Activated gamma-delta T cell treated with Interleukin-2 at 50 U/mL for 16 hours (primary cell): Measurements from ENCODE around the gene NTM.
"Not testable (repeated sequence)": the region's sequence is repeated elsewhere in the genome, so short reads cannot be mapped to it uniquely, and the experiment has no call there.

Experiments used
- DNase-seq: peaks from one replicate; pipeline ENCODE4 v3.0.0-alpha.2; 2020

The NTM gene

GRCh38 chr11:132310390-132311375 is 940.3 kb downstream of the NTM start:
- DNase-seq: no peak

GRCh38 chr11:132311703-132312102 is 941.3 kb downstream of the NTM start:
- no peak for DNase-seq

- no peak for DNase-seq
These were observed 941.7 kb downstream of the NTM start for GRCh38 chr11:132312161-132312560.

- no peak for DNase-seq
These were observed 942.3 kb downstream of the NTM start for GRCh38 chr11:132312701-132313111.

- no peak for DNase-seq
These were observed 944.6 kb downstream of the NTM start for GRCh38 chr11:132314911-132315455.

- DNase-seq: no peak
These were observed 945.3 kb downstream of the NTM start for GRCh38 chr11:132315696-132316095.

- no peak for DNase-seq
These were observed 948.2 kb downstream of the NTM start for GRCh38 chr11:132318421-132319157.

GRCh38 chr11:132319419-132319818 is 949.0 kb downstream of the NTM start:
- not testable (repeated sequence) for DNase-seq

GRCh38 chr11:132330515-132330914 is 960.1 kb downstream of the NTM start:
- no peak for DNase-seq

GRCh38 chr11:132332521-132332920 is 962.1 kb downstream of the NTM start:
- DNase-seq: no peak

GRCh38 chr11:132334769-132335280 is 964.4 kb downstream of the NTM start:
- DNase-seq: no peak

- no peak for DNase-seq
These were observed 964.9 kb downstream of the NTM start for GRCh38 chr11:132335311-132335710.

GRCh38 chr11:132336781-132337535 is 966.5 kb downstream of the NTM start:
- no peak for DNase-seq

GRCh38 chr11:132337819-132338416 is 967.5 kb downstream of the NTM start:
- no peak for DNase-seq

GRCh38 chr11:132342408-132342807 is 972.0 kb downstream of the NTM start:
- no peak for DNase-seq

- no peak for DNase-seq
These were observed 973.2 kb downstream of the NTM start for GRCh38 chr11:132343445-132344175.

GRCh38 chr11:132346558-132347148 is 976.2 kb downstream of the NTM start:
- no peak for DNase-seq

GRCh38 chr11:132347156-132348090 is 977.0 kb downstream of the NTM start:
- no peak for DNase-seq

- no peak for DNase-seq
These were observed 979.7 kb downstream of the NTM start for GRCh38 chr11:132349811-132350733.
